Trophoblast cell (in vitro differentiated cells and primary cell): ENCODE data around the gene EFR3B.

Experiments used
- DNase-seq, 2 donors: peaks; one replicate each; pipeline ENCODE4 v3.0.0-alpha.2; 2016
- H2AFZ ChIP-seq: 2 replicates; pipeline ENCODE4 v1.6.1; 2013; ENCODE audit warnings: low read length, moderate library complexity, mild to moderate bottlenecking; ENCODE audit not compliant: insufficient read depth, poor library complexity
- H2AK5ac ChIP-seq: 2 replicates; pipeline ENCODE4 v1.6.1; 2013; ENCODE audit warnings: mild to moderate bottlenecking, low read length
- H2BK120ac ChIP-seq: 2 replicates; pipeline ENCODE4 v1.6.1; 2013; ENCODE audit warnings: low read length, mild to moderate bottlenecking, moderate library complexity; ENCODE audit not compliant: insufficient read depth, poor library complexity
- H2BK12ac ChIP-seq: 2 replicates; pipeline ENCODE4 v1.6.1; 2013; ENCODE audit warnings: mild to moderate bottlenecking, low read length, moderate library complexity
- H2BK5ac ChIP-seq: 2 replicates; pipeline ENCODE4 v1.6.1; 2013; ENCODE audit warnings: low read length, low read depth, moderate library complexity, mild to moderate bottlenecking; ENCODE audit not compliant: poor library complexity
- H3K14ac ChIP-seq: 2 replicates; pipeline ENCODE4 v1.6.1; 2013; ENCODE audit warnings: mild to moderate bottlenecking, low read length
- H3K18ac ChIP-seq: 2 replicates; pipeline ENCODE4 v1.6.1; 2013; ENCODE audit warnings: mild to moderate bottlenecking, low read length
- H3K23ac ChIP-seq: 2 replicates; pipeline ENCODE4 v1.6.1; 2013; ENCODE audit warnings: low read length
- H3K27ac ChIP-seq: 2 replicates; pipeline ENCODE4 v1.5.1; 2013; ENCODE audit warnings: low read depth, mild to moderate bottlenecking, inconsistent platforms, low read length, moderate library complexity
- H3K27me3 ChIP-seq: 2 replicates; pipeline ENCODE4 v1.6.1; 2013; ENCODE audit warnings: inconsistent platforms, mild to moderate bottlenecking, low read length, moderate library complexity; ENCODE audit not compliant: insufficient read depth
- H3K36me3 ChIP-seq, 2 experiments: 1 replicate in 1 of 2; 2 replicates in 1 of 2; pipeline ENCODE4 v1.6.1; 2013; ENCODE audit warnings: low read length in 2 of 2, mild to moderate bottlenecking in 2 of 2, moderate library complexity in 1 of 2; ENCODE audit not compliant: insufficient read depth in 2 of 2, control insufficient read depth in 1 of 2
- H3K4ac ChIP-seq: 2 replicates; pipeline ENCODE4 v1.6.1; 2013; ENCODE audit warnings: low read depth, mild to moderate bottlenecking, low read length, moderate library complexity
- H3K4me1 ChIP-seq, 2 experiments: 1 replicate in 1 of 2; 2 replicates in 1 of 2; pipeline ENCODE4 v1.6.1; 2013; ENCODE audit warnings: low read length in 2 of 2, mild to moderate bottlenecking in 2 of 2, moderate library complexity in 1 of 2; ENCODE audit not compliant: insufficient read depth in 2 of 2, control insufficient read depth in 1 of 2
- H3K4me2 ChIP-seq: 2 replicates; pipeline ENCODE4 v1.6.1; 2013; ENCODE audit warnings: inconsistent platforms, mild to moderate bottlenecking, low read length, moderate library complexity
- H3K4me3 ChIP-seq: 2 replicates; pipeline ENCODE4 v1.5.1; 2013; ENCODE audit warnings: mild to moderate bottlenecking, low read depth, low read length, inconsistent platforms
- H3K79me1 ChIP-seq: one replicate; pipeline ENCODE4 v1.6.1; 2013; ENCODE audit warnings: low read length
- H3K79me2 ChIP-seq: 2 replicates; pipeline ENCODE4 v1.6.1; 2013; ENCODE audit warnings: low read length, mild to moderate bottlenecking; ENCODE audit not compliant: control insufficient read depth, insufficient read depth, poor library complexity
- H3K9ac ChIP-seq: 2 replicates; pipeline ENCODE4 v1.6.1; 2013; ENCODE audit warnings: mild to moderate bottlenecking, low read length
- H3K9me3 ChIP-seq: 2 replicates; pipeline ENCODE4 v1.6.1; 2013; ENCODE audit warnings: low read depth, mild to moderate bottlenecking, control low read depth, inconsistent platforms, low read length; ENCODE audit not compliant: insufficient read depth
- H4K12ac ChIP-seq: 2 replicates; pipeline ENCODE4 v1.6.1; 2013; ENCODE audit warnings: low read depth, mild to moderate bottlenecking, low read length, moderate library complexity
- H4K8ac ChIP-seq: 2 replicates; pipeline ENCODE4 v1.6.1; 2013; ENCODE audit warnings: low read depth, mild to moderate bottlenecking, low read length, moderate library complexity
- H4K91ac ChIP-seq: one replicate; pipeline ENCODE4 v1.6.1; 2013; ENCODE audit warnings: low read depth, mild to moderate bottlenecking, low read length, moderate library complexity
- WGBS: extraction: QIAGEN DNeasy Blood & Tissue Kit; methylation state at CpG from one replicate; pipeline ENCODE4 v1.1.7; 2013; ENCODE audit warnings: missing lambda C conversion rate; ENCODE audit not compliant: insufficient read length, insufficient coverage; ENCODE audit errors: extremely low coverage; 5-methylcytosine and 5-hydroxymethylcytosine counted together

The EFR3B gene

DNA sequence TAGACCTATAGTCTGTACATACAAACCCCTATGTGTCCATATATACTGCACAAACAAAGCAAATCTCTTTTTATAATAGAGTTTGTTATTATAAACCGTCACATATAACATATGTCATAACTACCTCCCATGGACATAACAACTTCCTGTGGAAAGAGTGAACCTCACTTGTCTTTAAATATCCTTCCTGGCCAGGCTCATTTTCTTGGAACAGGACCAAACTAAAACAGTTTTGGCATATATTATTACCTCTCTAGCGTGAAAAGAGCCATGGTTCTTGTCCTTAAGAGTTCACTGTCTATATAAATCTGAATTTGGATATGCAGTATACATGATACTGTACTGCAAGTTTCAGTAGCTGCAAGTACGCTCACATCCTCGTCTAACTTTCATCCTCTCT, 41.8 kb upstream of the EFR3B start:
- Histone ChIP-seq H3K36me3 (no peaks in the 10 kb centered on the region), H4K12ac (no peak overlapping the region), H3K27ac (no peak overlapping the region), H3K18ac (no peak overlapping the region), H2BK120ac (no peak overlapping the region), H3K4ac (no peak overlapping the region), H3K23ac (no peak overlapping the region), H2AFZ (no peak overlapping the region), H3K9me3 (no peaks in the 10 kb centered on the region), H3K4me1 (no peaks in the 10 kb centered on the region), H2BK5ac (no peak overlapping the region), H3K4me2 (no peak overlapping the region), H4K8ac (no peak overlapping the region), H3K14ac (no peak overlapping the region), H3K79me2 (no peaks in the 10 kb centered on the region), H3K27me3 (no peaks in the 10 kb centered on the region), H2BK12ac (no peak overlapping the region), H2AK5ac (no peak overlapping the region), H3K9ac (no peak overlapping the region), H3K4me3 (no peak overlapping the region), H4K91ac (no peak overlapping the region), H3K79me1 (no peaks in the 10 kb centered on the region)
- no peak for DNase-seq
- no CpG with 5 or more reads among the region's 4 CpGs for WGBS

DNA sequence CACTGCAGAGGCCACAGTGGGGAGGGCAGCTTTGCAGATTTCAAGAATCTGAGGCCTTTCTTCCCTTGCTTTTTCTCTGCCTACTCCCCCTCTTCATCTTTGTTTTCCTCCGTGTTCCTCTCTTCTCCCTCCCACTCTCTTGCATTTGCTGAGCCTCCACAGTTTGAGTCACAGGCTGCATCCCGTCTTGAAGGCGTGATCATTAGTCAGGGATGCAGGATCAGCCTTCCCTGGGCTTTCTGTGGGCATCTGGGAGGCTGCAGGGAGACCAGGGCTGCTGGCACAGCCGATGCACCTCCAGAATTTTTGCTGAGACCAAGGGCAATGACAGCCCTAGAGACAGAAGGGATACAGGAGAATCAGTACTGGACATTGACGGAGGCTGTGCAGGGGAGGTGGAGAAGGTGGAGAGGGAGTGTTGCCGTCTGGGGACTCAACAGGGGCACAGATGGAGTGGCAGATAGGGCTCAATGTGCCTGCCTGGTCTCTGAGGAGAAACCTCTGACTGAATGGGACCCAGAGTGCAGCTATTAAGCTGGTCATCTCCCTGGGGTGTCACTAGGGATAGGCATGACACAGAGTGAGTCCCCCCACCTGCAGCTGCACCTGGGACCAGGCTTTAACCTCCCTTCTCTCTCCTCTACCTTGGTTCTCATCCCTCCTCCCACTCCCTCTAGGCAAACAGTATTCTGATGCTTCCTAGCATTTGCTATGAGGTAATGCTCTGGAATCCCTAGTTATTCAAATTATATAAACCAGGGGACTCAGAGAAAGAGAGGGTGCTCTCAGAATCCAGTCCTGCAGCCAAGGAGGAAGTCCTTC, 41.2 kb upstream of the EFR3B start:
- Histone ChIP-seq H3K79me1 (no peaks in the 10 kb centered on the region), H4K8ac (no peak overlapping the region), H3K27me3 (no peaks in the 10 kb centered on the region), H3K9me3 (no peaks in the 10 kb centered on the region), H4K12ac (no peak overlapping the region), H2AFZ (no peak overlapping the region), H3K4ac (no peak overlapping the region), H3K4me2 (no peak overlapping the region), H3K4me1 (no peaks in the 10 kb centered on the region), H3K9ac (no peak overlapping the region), H3K36me3 (no peaks in the 10 kb centered on the region), H3K79me2 (no peaks in the 10 kb centered on the region), H2BK12ac (no peak overlapping the region), H4K91ac (no peak overlapping the region), H2BK5ac (no peak overlapping the region), H3K4me3 (no peak overlapping the region), H3K27ac (no peak overlapping the region), H2AK5ac (no peak overlapping the region), H3K14ac (no peak overlapping the region), H3K23ac (no peak overlapping the region), H2BK120ac (no peak overlapping the region), H3K18ac (no peak overlapping the region)
- WGBS, result no CpG with 5 or more reads among the region's 6 CpGs
- no peak for DNase-seq

DNA sequence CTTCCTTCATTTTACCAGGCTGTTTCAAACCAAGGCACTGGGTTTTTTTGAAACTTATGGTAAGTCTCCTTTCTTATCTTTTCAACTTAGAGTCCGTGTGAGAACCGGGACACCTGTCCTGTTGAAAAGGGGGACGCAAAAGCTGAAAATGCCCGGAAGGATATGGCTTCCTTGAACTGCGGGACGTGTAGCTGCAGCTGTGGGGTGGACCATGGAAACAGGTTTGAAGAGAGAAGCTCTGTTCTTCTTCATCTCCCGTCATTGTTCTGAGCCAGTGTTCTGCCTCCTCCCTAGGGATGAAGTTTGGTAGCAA, 40.6 kb upstream of the EFR3B start:
- Histone ChIP-seq H4K12ac (no peak overlapping the region), H3K18ac (no peak overlapping the region), H3K14ac (no peak overlapping the region), H3K4me2 (no peak overlapping the region), H2BK12ac (no peak overlapping the region), H3K4me1 (no peaks in the 10 kb centered on the region), H4K8ac (no peak overlapping the region), H3K79me1 (no peaks in the 10 kb centered on the region), H3K9me3 (no peaks in the 10 kb centered on the region), H4K91ac (no peak overlapping the region), H3K4me3 (no peak overlapping the region), H2BK120ac (no peak overlapping the region), H3K23ac (no peak overlapping the region), H3K79me2 (no peaks in the 10 kb centered on the region), H3K27ac (no peak overlapping the region), H3K9ac (no peak overlapping the region), H2BK5ac (no peak overlapping the region), H2AK5ac (no peak overlapping the region), H3K36me3 (no peaks in the 10 kb centered on the region), H2AFZ (no peak overlapping the region), H3K27me3 (no peaks in the 10 kb centered on the region), H3K4ac (no peak overlapping the region)
- WGBS, result no CpG with 5 or more reads among the region's 7 CpGs
- no peak for DNase-seq

DNA sequence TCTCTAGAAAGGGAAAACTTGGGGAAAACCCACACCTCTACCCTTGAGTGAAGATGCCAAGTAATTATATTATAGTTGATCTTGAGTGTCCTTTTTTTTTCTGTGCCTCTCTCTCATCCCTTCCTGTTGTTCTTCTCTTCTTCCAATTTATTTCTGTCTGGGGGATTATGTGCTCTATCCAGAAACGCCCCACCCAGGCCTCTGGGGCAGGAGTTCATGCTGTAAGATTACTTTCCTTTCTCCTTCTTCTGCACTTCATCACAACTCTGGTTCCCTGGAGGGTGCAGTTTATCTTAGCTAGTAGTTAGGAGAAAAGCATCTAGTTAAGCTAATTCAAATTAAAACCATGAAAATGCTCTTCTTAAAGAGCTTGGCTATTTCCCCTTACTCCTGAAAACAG, 39.8 kb upstream of the EFR3B start:
- Histone ChIP-seq H2AK5ac (no peak overlapping the region), H3K9ac (no peak overlapping the region), H3K4me1 (no peaks in the 10 kb centered on the region), H3K18ac (no peak overlapping the region), H2BK120ac (no peak overlapping the region), H3K27ac (no peak overlapping the region), H3K4me3 (no peak overlapping the region), H3K79me2 (no peaks in the 10 kb centered on the region), H4K8ac (no peak overlapping the region), H4K91ac (no peak overlapping the region), H2BK12ac (no peak overlapping the region), H3K4ac (no peak overlapping the region), H4K12ac (no peak overlapping the region), H3K36me3 (no peaks in the 10 kb centered on the region), H2BK5ac (no peak overlapping the region), H3K14ac (no peak overlapping the region), H2AFZ (no peak overlapping the region), H3K27me3 (no peaks in the 10 kb centered on the region), H3K23ac (no peak overlapping the region), H3K79me1 (no peaks in the 10 kb centered on the region), H3K9me3 (no peaks in the 10 kb centered on the region), H3K4me2 (no peak overlapping the region)
- WGBS, result no CpG with 5 or more reads among the region's 1 CpG
- no peak for DNase-seq
